Measurements from ENCODE around the gene GALNS.
"Not testable (repeated sequence)": the region's sequence is repeated elsewhere in the genome, so short reads cannot be mapped to it uniquely, and the experiment has no call there.

The GALNS gene

GRCh38 chr16:88889702-88890352, 33.1 kb upstream of the GALNS start:
- H3K4me3 ChIP-seq (ENCODE audit: low read depth, low read length): not testable (repeated sequence)

- no peak overlapping the region for H3K4me3 ChIP-seq (ENCODE audit: low read depth, low read length)
Observed at GRCh38 chr16:88888461-88889387, 32.0 kb upstream of the GALNS start.

DNA sequence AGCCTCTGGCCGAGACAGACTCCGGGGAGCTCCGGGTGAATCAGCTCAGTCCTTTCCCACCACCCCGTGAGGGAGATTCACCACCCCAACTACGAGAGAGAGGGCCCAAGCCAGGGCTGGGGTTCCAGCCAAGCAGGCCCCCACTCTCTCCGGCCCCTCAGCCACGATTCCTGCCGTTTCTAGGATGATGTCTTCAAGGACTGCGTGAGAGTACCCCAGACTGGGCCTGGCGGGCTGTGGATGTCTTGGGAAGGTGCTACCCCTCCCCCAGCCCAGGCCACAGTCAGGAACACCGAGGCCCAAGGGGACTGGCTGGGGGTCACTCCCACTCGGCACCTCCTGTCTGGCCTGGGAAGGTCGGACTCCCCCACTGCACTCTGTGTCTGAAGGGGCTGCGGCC, 31.3 kb upstream of the GALNS start:
- H3K4me3 ChIP-seq (ENCODE audit: low read depth, low read length): no peak overlapping the region

GRCh38 chr16:88886845-88887521, 30.2 kb upstream of the GALNS start:
- H3K4me3 ChIP-seq (ENCODE audit: low read depth, low read length): no peak overlapping the region

DNA sequence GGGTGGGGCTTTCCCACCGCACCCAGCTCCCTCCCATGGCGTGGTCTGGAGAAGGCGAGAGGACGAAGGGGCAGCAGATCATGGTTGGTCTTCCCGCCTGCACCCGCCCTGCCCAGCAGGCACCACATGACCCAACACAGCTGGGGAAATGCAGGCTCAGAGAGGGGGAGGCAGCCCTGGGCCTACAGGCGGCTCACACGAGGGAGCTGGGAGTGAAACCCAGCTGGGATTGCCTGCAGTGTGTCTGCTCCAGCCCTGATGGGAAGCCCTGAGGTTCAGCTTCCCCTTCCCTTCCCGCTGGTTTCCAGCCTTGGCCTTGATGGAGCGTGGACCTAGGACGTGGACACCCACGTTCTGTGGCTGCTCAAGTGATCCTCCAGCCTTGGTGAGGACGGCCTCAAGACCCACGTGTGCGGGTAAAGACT, 29.7 kb upstream of the GALNS start:
- no peak overlapping the region for H3K4me3 ChIP-seq (ENCODE audit: low read depth, low read length)

DNA sequence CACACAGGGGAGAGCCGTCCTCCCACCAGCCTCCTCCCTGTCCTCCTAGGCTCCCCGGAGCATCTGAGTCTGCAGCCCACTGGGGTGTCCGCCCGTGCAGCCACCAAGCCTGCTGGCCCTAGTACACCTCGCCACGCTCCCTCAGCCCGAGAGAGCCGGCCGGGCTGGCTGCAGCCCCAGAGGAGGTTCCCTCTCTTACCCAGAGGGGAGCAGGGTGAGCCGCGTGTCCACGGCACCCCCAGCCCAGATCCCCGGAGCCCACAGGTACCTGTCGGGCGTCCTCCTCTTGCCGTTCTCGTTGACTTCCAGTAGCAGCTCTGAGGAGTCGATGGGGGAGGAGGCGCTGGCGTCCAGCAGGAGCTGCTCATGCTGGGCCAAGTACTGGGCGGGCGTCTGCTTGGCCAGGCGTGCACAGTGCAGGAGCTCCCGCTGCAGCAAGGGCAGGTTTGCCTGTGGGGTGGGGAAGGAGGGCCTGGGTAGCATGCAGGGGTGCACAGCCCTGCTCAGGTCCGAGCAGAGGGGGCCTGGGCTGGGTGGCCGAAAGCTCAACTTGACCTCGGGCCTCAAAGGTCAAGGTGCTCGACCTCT, 29.0 kb upstream of the GALNS start:
- no peak overlapping the region for H3K4me3 ChIP-seq (ENCODE audit: low read depth, low read length)

DNA sequence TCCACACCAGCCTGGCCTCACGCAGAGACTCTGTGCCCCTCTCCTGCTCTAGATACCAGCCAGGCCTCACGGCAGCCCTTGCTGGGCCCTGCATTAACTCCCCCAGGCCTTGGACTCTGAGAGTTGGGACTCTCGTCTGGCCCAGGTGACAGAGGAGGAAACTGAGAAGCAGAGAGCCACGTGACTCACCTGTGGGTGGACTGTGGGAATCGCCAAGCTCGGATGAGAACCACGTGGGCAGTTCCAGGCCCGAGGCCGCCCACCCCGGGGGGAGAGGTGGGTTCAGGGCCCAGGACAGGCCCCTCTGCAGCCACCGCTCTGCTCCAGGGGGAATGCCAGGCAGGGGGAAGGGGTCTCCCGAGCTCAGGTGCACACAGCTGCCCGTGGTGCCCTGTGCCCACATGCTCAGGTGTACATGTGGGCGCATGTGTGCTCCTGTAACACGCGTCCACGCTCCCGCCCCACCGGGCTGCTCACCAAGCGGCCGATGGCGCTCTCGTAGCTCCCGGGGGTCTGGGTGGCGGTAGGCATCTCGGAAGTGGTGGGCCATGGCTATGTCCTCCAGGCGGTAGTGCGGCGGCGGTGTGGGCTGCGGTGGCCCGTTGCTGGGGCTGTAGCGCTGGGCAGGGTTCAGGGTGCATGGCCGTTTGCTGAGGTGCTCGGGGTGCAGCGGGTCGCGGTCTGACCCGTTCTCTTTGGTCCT, 28.0 kb upstream of the GALNS start:
- H3K4me3 ChIP-seq (ENCODE audit: low read depth, low read length): no peak overlapping the region

- no peak overlapping the region for H3K4me3 ChIP-seq (ENCODE audit: low read depth, low read length)
Observed at GRCh38 chr16:88883946-88884345, 27.2 kb upstream of the GALNS start.

DNA sequence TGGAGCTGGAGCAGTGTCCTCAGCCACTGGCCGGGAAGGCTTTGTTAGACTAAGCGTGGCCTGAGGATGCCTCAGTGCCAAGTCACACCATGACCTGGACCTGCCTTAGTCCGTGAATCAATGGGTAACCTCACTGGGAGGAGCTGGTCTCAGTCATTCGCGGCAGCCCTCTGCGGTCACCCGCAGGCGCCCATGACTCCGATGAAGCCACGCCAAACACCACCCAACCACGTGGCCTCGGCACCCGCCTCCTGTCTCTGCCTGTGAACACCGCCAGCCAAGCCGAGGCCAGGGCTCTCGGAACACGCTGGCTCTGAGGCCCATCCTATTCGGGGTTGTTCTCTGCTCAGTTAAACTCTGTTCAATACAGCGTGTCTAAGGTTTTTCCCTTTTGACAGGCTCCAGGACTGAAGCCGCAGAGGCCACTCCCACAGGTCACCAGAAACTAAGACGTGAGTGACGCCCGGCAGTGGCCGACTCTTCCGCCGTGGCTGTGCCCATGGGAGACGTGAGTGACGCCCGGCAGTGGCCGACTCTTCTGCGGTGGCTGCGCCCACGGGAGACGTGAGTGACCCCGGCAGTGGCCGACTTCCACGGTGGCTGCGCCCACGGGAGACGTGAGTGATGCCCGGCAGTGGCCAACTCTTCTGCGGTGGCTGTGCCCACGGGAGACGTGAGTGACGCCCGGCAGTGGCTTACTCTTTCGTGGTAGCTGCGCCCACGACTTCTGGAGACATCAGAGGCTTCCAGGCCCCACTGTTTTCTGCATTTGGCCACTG, 26.6 kb upstream of the GALNS start:
- no peak overlapping the region for H3K4me3 ChIP-seq (ENCODE audit: low read depth, low read length)

- H3K4me3 ChIP-seq (ENCODE audit: low read depth, low read length): no peak overlapping the region
Observed at GRCh38 chr16:88882358-88883030, 25.7 kb upstream of the GALNS start.

GRCh38 chr16:88881675-88882357, 25.1 kb upstream of the GALNS start:
- H3K4me3 ChIP-seq (ENCODE audit: low read depth, low read length): no peak overlapping the region

GRCh38 chr16:88881007-88881615, 24.4 kb upstream of the GALNS start:
- H3K4me3 ChIP-seq (ENCODE audit: low read depth, low read length): no peak overlapping the region

DNA sequence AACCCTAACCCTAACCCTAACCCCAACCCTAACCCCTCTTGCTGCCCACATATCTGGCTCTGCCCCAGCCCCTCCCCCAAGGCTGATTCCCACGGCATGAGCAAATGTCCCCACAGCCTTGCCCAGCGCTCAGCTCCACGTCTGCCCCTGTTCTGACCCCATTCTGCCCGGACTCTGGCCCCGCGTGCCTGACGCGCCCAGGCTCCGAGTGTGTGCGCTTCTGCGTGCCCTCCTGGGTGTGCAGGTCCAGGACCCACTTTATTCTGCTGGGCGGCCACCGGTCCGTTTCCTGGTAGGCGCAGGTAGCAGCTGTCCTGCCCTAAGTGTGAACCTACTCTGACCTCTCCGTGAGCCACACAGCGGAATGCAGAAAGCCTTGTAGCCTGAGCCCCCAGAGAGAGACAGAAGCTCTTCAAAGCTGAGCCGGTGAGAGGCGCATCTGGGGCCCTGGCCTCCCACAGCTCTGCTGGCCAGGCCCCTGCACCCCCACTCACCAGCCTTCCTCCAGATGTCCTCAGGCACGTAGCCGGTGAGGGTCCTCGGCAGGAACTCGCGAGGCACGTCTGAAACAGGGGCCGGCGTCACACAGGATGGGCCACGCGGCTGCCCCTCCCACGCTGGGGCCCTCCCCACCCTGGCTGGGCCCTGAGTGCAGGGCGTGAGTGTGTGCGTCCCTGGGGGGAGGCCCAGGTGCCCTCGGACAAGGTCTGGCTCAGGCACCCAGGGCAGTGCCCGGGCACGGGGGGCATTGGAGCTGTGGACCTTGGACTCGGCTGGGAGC, 23.7 kb upstream of the GALNS start:
- H3K4me3 ChIP-seq (ENCODE audit: low read depth, low read length): no peak overlapping the region

- H3K4me3 ChIP-seq (ENCODE audit: low read depth, low read length): no peak overlapping the region
Observed at GRCh38 chr16:88879788-88880055, 23.0 kb upstream of the GALNS start.

GRCh38 chr16:88878967-88879787, 22.4 kb upstream of the GALNS start:
- H3K4me3 ChIP-seq (ENCODE audit: low read depth, low read length): no peak overlapping the region

GRCh38 chr16:88878356-88878755, 21.6 kb upstream of the GALNS start:
- no peak overlapping the region for H3K4me3 ChIP-seq (ENCODE audit: low read depth, low read length)
